Right atrium auricular region (tissue), 2 donors: Measurements from ENCODE around the gene MCU. TPM values are rescaled to one million over a fixed set of nuclear protein-coding genes. Genes with fewer than 3 reads are reported as not detected.

Experiments
- DNase-seq: peaks from one replicate; pipeline ENCODE4 v3.0.0-alpha.2; 2019; ENCODE audit warnings: low spot score
- H3K27ac ChIP-seq, 2 donors: fragments of 200-600 bp; sonication (generic); 1 replicate in 1 of 2; 2 replicates in 1 of 2; pipeline ENCODE4 v1.5.1; 2016 to 2019
- H3K27me3 ChIP-seq, 2 donors: fragments of 200-600 bp; sonication (generic); one replicate each; pipeline versions ENCODE4 v1.5.1 to v1.6.0; 2017 to 2019
- H3K36me3 ChIP-seq: fragments of 200-600 bp; sonication (generic); one replicate; pipeline ENCODE4 v1.5.1; 2016
- H3K4me1 ChIP-seq, 2 donors: fragments of 200-600 bp; sonication (generic); one replicate each; pipeline versions ENCODE4 v1.5.1 to v1.6.0; 2017 to 2019
- H3K4me3 ChIP-seq, 2 donors: fragments of 200-600 bp; sonication (generic); 1 replicate in 1 of 2; 2 replicates in 1 of 2; pipeline ENCODE4 v1.5.1; 2017 to 2019; ENCODE audit warnings: mild to moderate bottlenecking in 1 of 2, moderate library complexity in 1 of 2
- H3K9me3 ChIP-seq, 2 donors: fragments of 200-600 bp; sonication (generic); one replicate each; pipeline ENCODE4 v1.5.1; 2019
- total RNA-seq, 2 donors: library from RNA; depleted of rRNA; stranded (reverse); fragments of >200 nt; gene quantifications; one replicate each; pipeline ENCODE4 v1.1.0, GENCODE V29; 2016
- TF ChIP-seq, protein P1 (sequence below), 2 donors: fragments of 200-600 bp; sonication (generic); IDR thresholded peaks; one replicate each; pipeline ENCODE4 v1.5.1; 2019; ENCODE audit warnings: antibody characterized with exemption in 2 of 2

The MCU gene
- total RNA-seq, 2 donors from 2014 or later, result 12.4 to 14.2 TPM

DNA sequence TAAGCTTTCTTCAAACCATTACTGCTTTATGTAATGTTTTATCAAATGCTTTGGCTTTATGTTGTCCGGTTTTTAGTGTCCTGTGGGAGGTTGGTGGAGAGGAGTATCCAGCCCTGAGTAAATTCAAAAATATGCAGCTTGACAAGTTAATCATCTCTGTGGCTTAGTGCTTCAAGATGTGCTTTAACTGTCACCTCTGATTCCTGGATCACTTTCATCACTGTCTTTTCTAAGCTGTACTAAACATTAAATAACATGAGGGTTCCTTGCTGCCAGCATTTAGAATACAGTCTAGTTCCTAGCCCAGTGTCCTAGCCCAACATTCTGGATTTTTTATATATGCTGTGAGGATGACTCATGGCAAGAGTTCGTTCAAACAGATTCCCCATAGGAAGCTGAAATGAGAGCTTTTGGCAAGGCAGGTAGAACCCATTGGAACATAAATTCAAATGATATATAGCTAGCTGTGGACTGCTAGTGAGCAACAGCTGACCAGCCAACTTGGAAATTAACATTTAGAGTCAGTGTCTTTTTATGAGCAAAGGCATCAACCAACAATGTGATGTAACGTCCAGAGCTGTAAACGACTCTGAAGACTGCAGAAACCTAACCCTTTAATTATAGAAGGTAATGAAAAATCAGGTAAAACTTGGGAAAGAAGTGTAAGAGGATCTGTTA, 120.9 kb downstream of the MCU start:
- Histone ChIP-seq H3K4me3 (no peak overlapping the region), H3K36me3 (no peaks in the 10 kb centered on the region), H3K9me3 (no peaks in the 10 kb centered on the region), H3K27me3 (no peaks in the 10 kb centered on the region), H3K27ac (no peak overlapping the region), H3K4me1 (peaks cover 0 to 20% of the 10 kb centered on the region in 2 donors)
- TF ChIP-seq, protein P1, sequence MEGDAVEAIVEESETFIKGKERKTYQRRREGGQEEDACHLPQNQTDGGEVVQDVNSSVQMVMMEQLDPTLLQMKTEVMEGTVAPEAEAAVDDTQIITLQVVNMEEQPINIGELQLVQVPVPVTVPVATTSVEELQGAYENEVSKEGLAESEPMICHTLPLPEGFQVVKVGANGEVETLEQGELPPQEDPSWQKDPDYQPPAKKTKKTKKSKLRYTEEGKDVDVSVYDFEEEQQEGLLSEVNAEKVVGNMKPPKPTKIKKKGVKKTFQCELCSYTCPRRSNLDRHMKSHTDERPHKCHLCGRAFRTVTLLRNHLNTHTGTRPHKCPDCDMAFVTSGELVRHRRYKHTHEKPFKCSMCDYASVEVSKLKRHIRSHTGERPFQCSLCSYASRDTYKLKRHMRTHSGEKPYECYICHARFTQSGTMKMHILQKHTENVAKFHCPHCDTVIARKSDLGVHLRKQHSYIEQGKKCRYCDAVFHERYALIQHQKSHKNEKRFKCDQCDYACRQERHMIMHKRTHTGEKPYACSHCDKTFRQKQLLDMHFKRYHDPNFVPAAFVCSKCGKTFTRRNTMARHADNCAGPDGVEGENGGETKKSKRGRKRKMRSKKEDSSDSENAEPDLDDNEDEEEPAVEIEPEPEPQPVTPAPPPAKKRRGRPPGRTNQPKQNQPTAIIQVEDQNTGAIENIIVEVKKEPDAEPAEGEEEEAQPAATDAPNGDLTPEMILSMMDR (IDR thresholded peaks at IDR 0.05), result no peak
- DNase-seq, result no peak

GRCh38 chr10:72814099-72814790, 122.3 kb downstream of the MCU start:
- H3K27me3 ChIP-seq, result no peaks in the 10 kb centered on the region
- H3K4me3 ChIP-seq, result no peak overlapping the region
- peaks cover 0 to 20% of the 10 kb centered on the region in 2 donors for H3K4me1 ChIP-seq
- TF ChIP-seq, protein P1 (IDR thresholded peaks at IDR 0.05), result no peak
- no peaks in the 10 kb centered on the region for H3K36me3 ChIP-seq
- H3K27ac ChIP-seq, result no peak overlapping the region
- H3K9me3 ChIP-seq, result no peaks in the 10 kb centered on the region
- no peak for DNase-seq

GRCh38 chr10:72816565-72816964, 124.6 kb downstream of the MCU start:
- no peak overlapping the region for H3K27ac ChIP-seq
- H3K4me1 ChIP-seq, result peaks cover 0 to 20% of the 10 kb centered on the region in 2 donors
- H3K36me3 ChIP-seq, result no peaks in the 10 kb centered on the region
- TF ChIP-seq, protein P1 (IDR thresholded peaks at IDR 0.05), result no peak
- H3K27me3 ChIP-seq, result no peaks in the 10 kb centered on the region
- H3K9me3 ChIP-seq, result no peaks in the 10 kb centered on the region
- H3K4me3 ChIP-seq, result no peak overlapping the region
- no peak for DNase-seq

DNA sequence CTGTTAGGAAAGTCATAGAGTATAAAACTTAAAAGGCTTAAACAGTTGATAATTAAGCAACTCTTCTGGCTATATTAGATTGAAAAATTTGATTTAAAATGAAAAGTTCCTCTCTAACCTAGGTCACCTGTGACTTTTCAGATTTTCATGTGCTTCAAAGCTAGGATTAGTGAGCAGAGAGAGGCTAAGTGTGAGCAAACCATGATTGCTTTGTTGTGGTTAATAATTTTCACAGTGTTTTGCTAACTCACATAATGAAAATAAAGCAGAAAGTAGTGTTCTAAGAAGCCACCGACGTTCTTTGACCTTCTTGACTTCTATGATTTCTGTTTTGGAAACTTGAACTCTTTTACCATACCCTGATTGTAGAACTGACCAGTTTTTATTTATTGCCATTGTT, 126.1 kb downstream of the MCU start:
- TF ChIP-seq, protein P1 (IDR thresholded peaks at IDR 0.05), result no peak
- no peak for DNase-seq
- Histone ChIP-seq H3K27ac (no peak overlapping the region), H3K9me3 (no peaks in the 10 kb centered on the region), H3K4me3 (no peak overlapping the region), H3K36me3 (no peaks in the 10 kb centered on the region), H3K4me1 (peaks cover 0 to 11% of the 10 kb centered on the region in 2 donors), H3K27me3 (no peaks in the 10 kb centered on the region)

GRCh38 chr10:72819053-72819452, 127.1 kb downstream of the MCU start:
- Histone ChIP-seq H3K27ac (no peak overlapping the region), H3K4me1 (peaks cover 0 to 9% of the 10 kb centered on the region in 2 donors), H3K27me3 (no peaks in the 10 kb centered on the region), H3K4me3 (no peak overlapping the region), H3K9me3 (no peaks in the 10 kb centered on the region), H3K36me3 (no peaks in the 10 kb centered on the region)
- TF ChIP-seq, protein P1 (IDR thresholded peaks at IDR 0.05), result no peak
- DNase-seq, result no peak
